Measurements from ENCODE around the gene SCN2B. TPM values are rescaled to one million over a fixed set of nuclear protein-coding genes. Genes with fewer than 3 reads are reported as not detected.
A peak's percentile ranks its signal among the peaks of the same experiment; 100 is the strongest.
"Not testable (repeated sequence)": the region's sequence is repeated elsewhere in the genome, so short reads cannot be mapped to it uniquely, and the experiment has no call there.

Gene SCN2B
- total RNA-seq, 1 donor from 2014 or later, result 0.39 TPM

DNA sequence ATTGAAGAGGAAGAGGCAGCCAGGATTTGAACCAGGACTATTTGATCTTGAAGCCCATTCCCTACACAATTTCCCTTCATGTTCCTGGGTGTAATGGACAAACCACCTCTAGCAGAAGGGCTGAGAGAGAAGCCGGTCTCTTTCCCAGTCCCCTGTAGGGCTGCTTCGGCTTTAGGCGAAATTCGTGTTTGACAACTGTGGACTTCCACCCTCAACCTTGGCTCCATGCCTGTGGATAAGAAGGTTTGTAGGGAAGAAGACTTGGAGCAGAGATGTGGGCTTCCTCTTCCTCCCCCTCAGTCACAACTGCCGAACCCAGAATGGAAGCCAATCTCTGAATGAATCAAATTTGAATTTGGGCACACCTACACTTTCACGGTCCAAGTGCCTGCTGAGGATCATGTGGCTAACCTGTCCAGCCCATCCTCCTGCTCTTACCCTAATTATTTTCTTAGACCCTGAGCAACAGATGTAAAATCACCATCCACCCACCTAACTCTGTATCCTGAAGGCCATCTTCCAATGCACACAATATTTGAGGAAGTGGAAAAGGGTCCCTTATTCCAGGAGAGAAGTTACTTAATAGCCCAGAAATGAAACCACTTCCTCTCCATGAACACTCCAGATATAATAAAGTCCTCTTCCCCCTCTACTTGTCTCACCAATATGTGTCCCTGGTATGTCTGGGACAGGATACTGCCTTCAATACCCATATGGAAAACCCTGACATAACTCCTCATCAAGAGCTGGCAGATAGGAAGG is 10.1 kb upstream of the SCN2B start:
- DNase-seq, result no peak
- H3K27me3 Mint-ChIP-seq (ENCODE audit: unreplicated experiment), result peaks cover 4% of the 10 kb centered on the region

DNA sequence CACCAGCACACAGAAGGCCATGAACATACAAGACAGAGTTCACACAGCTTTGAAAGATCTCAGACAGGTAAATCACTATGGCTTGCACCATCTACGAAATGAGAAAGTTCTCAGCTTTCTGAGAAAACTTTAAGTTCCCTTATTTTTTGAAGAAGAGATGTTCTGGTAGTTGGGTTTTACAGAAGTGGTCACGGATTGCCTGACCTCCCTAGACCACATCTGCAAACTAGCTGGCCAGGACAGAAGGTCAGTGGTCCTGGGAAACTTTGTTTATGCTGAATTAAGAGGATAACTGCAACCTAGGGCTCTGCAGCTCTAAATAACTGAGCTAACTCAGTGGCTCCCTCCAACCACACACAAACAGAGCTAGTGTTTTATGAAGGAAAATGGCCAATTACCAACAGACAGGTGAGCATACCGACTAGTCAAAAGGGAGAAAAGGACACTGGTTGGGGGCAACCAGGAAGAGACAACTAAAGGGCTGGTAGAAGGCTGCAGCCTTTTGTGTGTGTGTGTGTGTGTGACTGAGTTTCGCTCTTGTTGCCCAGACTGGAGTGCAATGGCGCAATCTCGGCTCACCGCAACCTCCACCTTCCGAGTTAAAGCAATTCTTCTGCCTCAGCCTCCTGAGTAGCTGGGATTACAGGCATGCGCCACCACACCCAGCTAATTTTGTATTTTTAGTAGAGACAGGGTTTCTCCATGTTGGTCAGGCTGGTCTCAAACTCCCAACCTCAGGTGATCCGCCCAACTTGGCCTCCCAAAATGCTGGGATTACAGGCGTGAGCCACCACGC is 8.5 kb upstream of the SCN2B start:
- DNase-seq, result no peak
- H3K4me1 Mint-ChIP-seq (ENCODE audit: low read depth, unreplicated experiment), result peaks cover 5% of the 10 kb centered on the region
- H3K9me3 Mint-ChIP-seq (ENCODE audit: unreplicated experiment), result peaks cover 2% of the 10 kb centered on the region
- H3K36me3 Mint-ChIP-seq (ENCODE audit: unreplicated experiment), result peaks cover 5% of the 10 kb centered on the region
- peaks cover 4% of the 10 kb centered on the region for H3K27me3 Mint-ChIP-seq (ENCODE audit: unreplicated experiment)
- H3K27ac Mint-ChIP-seq (ENCODE audit: unreplicated experiment), result no peak overlapping the region
- TF ChIP-seq, protein P1, sequence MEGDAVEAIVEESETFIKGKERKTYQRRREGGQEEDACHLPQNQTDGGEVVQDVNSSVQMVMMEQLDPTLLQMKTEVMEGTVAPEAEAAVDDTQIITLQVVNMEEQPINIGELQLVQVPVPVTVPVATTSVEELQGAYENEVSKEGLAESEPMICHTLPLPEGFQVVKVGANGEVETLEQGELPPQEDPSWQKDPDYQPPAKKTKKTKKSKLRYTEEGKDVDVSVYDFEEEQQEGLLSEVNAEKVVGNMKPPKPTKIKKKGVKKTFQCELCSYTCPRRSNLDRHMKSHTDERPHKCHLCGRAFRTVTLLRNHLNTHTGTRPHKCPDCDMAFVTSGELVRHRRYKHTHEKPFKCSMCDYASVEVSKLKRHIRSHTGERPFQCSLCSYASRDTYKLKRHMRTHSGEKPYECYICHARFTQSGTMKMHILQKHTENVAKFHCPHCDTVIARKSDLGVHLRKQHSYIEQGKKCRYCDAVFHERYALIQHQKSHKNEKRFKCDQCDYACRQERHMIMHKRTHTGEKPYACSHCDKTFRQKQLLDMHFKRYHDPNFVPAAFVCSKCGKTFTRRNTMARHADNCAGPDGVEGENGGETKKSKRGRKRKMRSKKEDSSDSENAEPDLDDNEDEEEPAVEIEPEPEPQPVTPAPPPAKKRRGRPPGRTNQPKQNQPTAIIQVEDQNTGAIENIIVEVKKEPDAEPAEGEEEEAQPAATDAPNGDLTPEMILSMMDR (IDR thresholded peaks at IDR 0.05; ENCODE audit: partially characterized antibody, unreplicated experiment), result no peak
- no peak overlapping the region for H3K4me3 Mint-ChIP-seq (ENCODE audit: unreplicated experiment)

More for the DNA sequence above, 10.1 kb upstream of the SCN2B start:
- no peak overlapping the region for H3K4me3 Mint-ChIP-seq (ENCODE audit: unreplicated experiment)
- TF ChIP-seq, protein P1 (IDR thresholded peaks at IDR 0.05; ENCODE audit: partially characterized antibody, unreplicated experiment), result no peak
- no peak overlapping the region for H3K27ac Mint-ChIP-seq (ENCODE audit: unreplicated experiment)
- H3K36me3 Mint-ChIP-seq (ENCODE audit: unreplicated experiment), result peaks cover 9% of the 10 kb centered on the region
- no peaks in the 10 kb centered on the region for H3K4me1 Mint-ChIP-seq (ENCODE audit: low read depth, unreplicated experiment)
- peaks cover 6% of the 10 kb centered on the region for H3K9me3 Mint-ChIP-seq (ENCODE audit: unreplicated experiment)

DNA sequence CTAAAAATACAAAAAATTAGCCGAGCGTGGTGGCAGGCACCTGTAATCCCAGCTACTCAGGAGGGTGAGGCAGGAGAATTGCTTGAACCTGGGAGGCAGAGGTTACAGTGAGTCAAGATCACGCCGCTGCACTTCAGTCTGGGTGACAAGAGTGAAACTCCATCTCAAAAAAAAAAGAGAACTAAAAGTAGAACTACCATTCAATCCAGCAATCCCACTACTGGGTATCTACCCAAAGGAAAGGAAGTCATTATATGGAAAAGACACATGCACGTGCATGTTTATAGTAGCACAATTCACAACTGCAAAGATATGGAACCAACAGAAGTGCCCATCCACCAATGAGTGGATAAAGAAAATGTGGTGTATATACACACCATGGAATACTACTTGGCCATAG is 7.3 kb upstream of the SCN2B start:
- not testable (repeated sequence) for H3K9me3 Mint-ChIP-seq (ENCODE audit: unreplicated experiment); H3K36me3 Mint-ChIP-seq (ENCODE audit: unreplicated experiment); H3K27ac Mint-ChIP-seq (ENCODE audit: unreplicated experiment); H3K27me3 Mint-ChIP-seq (ENCODE audit: unreplicated experiment); DNase-seq; H3K4me1 Mint-ChIP-seq (ENCODE audit: low read depth, unreplicated experiment)
- peak overlapping the region; percentile 35 for H3K4me3 Mint-ChIP-seq (ENCODE audit: unreplicated experiment)

DNA sequence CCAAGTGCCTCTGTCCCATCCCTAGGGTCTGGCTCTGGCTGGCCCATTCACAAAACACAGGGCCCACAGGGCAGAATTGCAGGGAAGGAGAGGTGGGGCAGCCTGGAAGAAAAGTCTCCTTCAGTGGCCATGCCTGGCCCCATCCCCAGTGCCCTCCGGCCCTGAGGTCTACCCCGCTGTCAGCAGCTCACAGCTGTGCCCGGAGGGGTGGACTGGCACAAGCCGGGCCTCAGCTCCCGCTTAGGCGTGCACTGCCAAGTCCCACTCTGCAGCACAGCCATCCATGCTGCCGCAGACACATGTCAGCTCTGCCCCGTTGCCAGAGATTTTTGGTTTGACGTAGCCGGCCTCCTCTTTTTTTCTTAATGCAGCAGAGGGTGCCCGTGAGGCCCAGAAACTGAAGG is 3.9 kb upstream of the SCN2B start:
- H3K27ac Mint-ChIP-seq (ENCODE audit: unreplicated experiment), result no peak overlapping the region
- peaks cover 8% of the 10 kb centered on the region for H3K27me3 Mint-ChIP-seq (ENCODE audit: unreplicated experiment)
- peak; percentile 65 for DNase-seq
- peak overlapping the region; percentile 19 for H3K4me3 Mint-ChIP-seq (ENCODE audit: unreplicated experiment)
- TF ChIP-seq, protein P1 (IDR thresholded peaks at IDR 0.05; ENCODE audit: partially characterized antibody, unreplicated experiment), result no peak
- peaks cover 5% of the 10 kb centered on the region for H3K36me3 Mint-ChIP-seq (ENCODE audit: unreplicated experiment)
- peaks cover 16% of the 10 kb centered on the region for H3K4me1 Mint-ChIP-seq (ENCODE audit: low read depth, unreplicated experiment)
- H3K9me3 Mint-ChIP-seq (ENCODE audit: unreplicated experiment), result peaks cover 2% of the 10 kb centered on the region

DNA sequence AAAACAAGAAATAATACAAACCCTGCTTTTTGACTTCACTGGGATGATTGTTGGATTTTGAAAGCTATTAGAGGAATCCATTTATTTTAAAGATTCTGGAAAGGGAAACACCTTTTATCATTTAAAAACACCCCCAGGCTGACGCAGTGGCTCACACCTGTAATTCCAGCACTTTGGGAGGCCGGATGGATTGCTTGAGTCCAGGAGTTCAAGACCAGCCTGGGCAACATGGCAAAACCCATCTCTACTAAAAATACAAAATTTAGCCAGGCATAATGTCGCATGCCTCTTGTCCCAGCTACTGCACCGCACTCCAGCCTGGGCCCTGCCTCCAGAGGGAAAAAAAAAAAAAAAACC is 317 bp upstream of the SCN2B start:
- DNase-seq, result no peak
- Mint-ChIP-seq H3K4me1 (ENCODE audit: low read depth, unreplicated experiment) (peaks cover 16% of the 10 kb centered on the region), H3K36me3 (ENCODE audit: unreplicated experiment) (no peaks in the 10 kb centered on the region), H3K9me3 (ENCODE audit: unreplicated experiment) (peaks cover 3% of the 10 kb centered on the region), H3K27me3 (ENCODE audit: unreplicated experiment) (peaks cover 6% of the 10 kb centered on the region), H3K27ac (ENCODE audit: unreplicated experiment) (no peak overlapping the region), H3K4me3 (ENCODE audit: unreplicated experiment) (no peak overlapping the region)
- TF ChIP-seq, protein P1 (IDR thresholded peaks at IDR 0.05; ENCODE audit: partially characterized antibody, unreplicated experiment), result no peak

Measured in glutamatergic neuron (in vitro differentiated cells).